Tibial nerve (tissue), 3 donors: ENCODE data around the gene MBLAC2.

Experiments
- CTCF ChIP-seq, 5 experiments: fragments of 200-600 bp in 3 of 5; fragments of 450-650 bp in 2 of 5; sonication (generic) in 3 of 5; IDR thresholded peaks; one replicate each; pipeline ENCODE4 v1.5.1; 2016 to 2019; ENCODE audit warnings: antibody characterized with exemption in 5 of 5, mild to moderate bottlenecking in 3 of 5, moderate library complexity in 2 of 5
- POLR2A ChIP-seq, 2 donors: fragments of 450-650 bp; IDR thresholded peaks; one replicate each; pipeline ENCODE4 v1.6.1; 2017; ENCODE audit warnings: antibody characterized with exemption in 2 of 2, mild to moderate bottlenecking in 2 of 2, moderate library complexity in 2 of 2

- TF ChIP-seq CTCF (IDR thresholded peaks at IDR 0.05) (no peak), POLR2A (IDR thresholded peaks at IDR 0.05) (no peak)
Measured at GRCh38 chr5:90475436-90475980, 937 bp upstream of the MBLAC2 start.
